Measurements from ENCODE around the gene ROR1.
A peak's percentile ranks its signal among the peaks of the same experiment; 100 is the strongest.

ROR1 gene

DNA sequence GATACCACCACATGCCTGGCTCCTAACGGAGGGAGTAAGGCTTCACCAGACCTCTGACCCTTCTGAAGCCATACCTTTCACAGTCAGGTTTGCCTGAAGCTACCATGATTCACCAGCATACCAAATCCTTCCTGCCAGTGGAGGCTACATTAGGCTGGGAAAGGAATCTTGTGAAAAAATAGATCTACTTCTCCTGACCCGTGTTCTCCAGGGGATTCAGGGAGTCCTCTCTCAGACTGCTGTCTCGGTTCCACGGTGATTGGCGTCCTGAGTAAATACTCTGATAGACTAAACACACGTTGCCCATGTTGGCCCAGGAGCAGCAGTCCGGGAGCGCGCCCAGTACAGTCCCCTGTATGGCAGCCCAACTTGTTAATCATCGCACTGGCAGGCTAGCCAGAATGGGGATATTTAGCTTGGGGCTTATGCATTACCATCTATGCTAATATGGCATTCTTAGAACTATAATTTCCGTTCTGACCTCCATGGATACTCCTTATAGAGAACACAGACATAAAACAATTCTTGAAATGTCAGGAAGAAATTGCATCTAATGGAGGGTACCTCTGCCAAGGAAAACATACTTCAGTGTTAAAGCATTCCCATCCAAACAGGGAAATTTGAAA is 173.2 kb downstream of the ROR1 start:
- no peak for DNase-seq

DNA sequence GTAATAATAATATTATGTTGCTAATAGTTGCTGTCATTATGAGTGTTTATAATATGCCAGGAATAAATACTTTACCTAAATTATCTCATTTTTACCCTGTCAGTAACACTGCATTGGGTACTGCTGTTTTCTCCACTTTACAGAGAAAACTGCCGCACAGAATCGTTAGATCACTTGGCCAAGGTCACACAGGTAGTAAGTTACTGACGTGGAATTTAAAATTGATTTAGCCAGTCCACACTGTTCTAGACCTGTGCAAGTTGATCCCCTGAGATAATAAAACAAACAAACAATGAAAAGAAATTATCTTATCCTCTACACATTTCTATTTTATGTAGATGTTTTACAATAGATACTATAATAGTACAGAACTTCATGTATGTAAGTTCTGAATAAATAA is 174.1 kb downstream of the ROR1 start:
- no peak for DNase-seq

DNA sequence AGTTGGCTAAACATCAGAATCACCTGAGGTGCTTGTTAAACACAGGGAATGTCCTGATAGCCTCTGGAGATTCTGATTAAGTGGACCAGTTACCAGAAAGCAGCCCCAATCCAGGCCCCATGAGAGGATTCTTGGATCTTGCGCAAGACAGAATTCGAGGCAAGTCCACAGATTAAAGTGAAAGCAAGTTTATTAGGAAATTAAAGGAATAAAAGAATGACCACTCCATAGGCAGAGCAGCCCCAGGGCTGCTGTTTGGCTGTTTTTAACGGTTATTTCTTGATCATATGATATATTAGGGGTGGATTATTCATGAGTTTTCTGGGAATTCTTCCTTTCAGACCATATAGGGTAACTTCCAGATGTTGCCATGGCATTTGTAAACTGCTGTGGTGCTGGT is 176.2 kb downstream of the ROR1 start:
- no peak for DNase-seq

DNA sequence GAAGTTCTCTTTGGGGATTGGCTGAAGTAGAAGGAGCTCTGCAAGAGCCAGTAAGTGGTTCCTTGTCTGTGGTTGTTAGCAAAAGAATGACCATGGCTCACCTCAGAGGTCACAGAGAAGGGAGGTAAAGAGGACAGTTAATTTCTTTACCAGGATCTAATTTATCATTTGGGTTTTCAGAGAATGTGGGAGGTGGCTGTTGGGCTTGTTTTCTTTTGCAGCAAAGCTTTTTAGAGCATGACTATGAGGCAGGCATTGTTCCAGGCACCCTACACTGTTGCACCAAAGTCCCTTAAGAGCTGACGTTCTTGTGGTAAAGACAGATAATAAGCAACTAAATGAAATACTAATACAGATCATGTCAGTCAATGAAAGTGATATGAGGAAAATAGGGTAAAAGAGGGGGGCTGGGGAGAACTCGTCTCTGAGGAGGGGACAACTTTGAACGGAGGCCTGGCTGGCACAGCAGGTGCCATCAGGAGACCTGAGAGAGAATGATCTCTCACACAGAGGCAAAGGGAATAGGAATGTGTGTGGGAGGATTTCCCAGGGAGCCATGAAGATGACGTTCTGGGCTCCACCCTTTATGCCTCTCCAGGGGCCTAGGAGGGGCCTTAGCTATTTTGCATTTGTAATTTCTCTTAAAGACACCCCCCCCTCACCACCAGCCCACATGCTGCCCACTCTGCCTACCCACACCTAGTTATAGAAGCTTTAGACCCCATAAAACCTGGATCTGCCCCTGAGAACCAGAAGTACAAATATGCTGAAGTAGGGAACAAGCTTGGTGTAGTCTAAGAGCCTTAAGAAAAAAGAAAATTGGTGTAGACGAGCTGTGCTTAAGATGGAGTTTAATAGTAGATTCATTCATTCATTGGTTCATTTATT is 177.5 kb downstream of the ROR1 start:
- DNase-seq: no peak

DNA sequence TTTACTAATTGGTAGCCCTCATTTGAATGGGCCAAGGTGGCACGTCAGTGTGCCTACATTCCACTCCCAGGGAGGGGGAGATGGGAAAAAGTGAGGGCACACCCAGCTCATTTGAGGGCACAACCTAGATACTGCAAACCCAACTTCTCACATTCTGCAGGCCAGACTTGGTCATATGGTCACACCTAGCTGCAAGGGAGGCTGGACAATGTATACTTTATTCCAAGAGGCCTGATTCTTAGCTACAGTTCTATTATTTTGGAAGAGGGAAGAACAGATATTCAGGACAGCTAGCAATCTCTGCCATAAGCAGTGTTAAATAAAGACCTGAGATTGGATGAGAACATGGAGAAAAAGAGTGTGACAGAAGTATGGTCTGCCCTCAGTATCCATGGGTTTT is 180.4 kb downstream of the ROR1 start:
- DNase-seq: no peak

DNA sequence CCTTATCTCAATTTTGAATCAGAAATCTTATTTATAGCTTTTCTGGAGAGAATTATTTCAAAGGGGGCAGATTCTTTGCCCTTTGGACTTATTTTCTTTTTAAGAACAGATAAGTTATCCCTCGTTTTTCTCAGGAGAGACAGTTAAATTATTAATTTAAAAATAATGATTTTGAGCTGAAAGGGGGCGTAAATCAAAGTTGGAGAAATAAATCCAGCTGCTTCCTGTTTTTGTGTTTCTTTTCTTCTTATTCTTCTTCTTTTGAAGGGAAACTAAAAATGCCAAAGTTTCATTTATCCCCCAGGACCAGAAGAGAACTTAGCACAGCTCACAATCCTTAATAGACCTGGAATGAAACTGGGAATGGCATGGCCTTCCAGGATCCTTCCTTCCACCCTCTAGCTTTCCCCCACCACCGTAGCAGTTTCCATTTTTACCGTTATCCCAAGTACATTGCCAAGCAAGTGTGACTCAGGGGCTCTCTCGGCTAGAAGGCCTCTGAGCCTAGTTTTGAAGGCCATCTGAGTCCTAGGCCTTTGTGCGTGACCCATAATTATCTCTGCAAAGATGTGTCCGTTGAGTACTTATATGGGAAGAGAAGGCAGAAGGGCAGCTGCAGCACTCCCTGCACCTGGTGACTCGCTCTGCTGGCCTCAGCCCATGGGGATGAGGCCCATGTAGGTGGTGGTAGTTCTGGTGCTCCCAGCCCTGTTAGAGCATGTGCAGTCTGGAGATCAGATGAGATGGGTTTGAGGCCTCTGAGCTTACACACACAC is 181.7 kb downstream of the ROR1 start:
- DNase-seq: no peak

DNA sequence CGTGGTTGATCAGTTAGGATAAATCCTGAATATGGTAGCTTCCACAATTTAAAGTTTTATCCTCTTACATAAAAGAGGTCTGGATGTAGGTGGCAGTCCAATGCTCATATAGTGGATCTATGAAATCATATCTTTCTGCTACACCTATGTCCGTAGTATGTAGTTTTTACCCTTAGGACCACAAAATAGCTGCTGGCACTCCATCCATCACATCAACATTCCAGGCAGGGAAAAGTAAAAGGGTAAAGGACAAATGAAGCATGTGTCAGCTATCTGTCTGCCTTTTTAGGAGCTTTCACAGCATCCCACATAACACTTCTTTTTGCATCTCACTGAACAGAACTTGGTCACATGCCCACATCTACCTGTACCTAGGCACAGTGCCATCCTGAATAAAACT is 184.7 kb downstream of the ROR1 start:
- no peak for DNase-seq

DNA sequence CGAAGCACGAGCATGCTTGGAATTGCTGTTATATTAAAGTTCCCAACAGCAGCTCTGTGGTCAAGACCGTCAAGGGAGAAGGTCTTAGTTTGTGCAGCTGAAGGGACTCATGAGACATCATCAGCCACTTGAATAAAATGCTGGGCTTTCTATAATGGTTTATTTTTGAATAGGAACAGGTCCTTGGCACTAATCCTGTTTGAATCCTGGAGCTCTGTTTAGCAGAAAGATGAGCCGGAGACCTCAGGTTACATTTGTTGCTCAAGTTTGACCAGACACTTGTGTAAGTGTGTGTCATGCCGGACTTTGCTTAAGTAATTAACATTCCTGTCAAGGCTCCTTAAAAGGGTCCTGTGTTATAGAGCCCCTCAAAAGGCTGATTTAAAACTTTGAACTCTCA is 186.5 kb downstream of the ROR1 start:
- no peak for DNase-seq

DNA sequence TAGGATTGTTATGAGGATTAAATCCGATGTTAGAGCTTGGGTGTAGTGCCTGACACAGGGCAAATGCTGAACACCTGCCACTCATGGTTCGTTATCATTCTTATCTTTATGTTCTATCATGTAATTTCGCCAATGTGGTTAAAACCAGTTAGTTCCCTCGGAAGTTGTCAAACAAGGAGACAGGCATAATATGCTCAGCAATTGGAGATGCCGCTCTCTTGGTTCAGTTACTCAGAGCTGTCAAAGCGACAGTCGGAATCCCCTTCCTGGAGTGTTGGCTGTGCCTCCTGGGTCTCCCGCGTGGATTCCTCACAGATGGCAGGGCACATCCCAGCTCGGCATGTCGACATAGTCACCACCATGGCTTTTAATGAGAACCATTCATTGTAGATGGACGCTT is 192.2 kb downstream of the ROR1 start:
- DNase-seq: no peak

DNA sequence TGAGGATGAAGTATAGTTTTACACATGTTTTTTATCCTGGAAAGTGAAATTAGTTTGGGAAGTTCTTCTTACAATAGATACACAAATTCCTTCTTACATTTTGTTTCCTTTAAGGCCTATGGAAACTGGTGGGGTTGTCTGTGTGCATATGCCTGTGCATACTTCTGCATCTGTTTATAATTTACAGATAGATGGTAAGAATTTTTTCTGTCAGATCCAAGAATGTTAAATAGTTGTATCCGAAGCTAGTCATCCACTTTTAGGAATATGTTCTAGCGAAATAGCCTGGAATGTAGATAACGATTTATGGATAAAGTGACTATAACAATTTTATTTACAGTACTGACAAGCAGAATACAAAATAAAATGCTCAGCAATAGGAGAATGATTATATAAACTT is 194.1 kb downstream of the ROR1 start:
- DNase-seq: no peak

DNA sequence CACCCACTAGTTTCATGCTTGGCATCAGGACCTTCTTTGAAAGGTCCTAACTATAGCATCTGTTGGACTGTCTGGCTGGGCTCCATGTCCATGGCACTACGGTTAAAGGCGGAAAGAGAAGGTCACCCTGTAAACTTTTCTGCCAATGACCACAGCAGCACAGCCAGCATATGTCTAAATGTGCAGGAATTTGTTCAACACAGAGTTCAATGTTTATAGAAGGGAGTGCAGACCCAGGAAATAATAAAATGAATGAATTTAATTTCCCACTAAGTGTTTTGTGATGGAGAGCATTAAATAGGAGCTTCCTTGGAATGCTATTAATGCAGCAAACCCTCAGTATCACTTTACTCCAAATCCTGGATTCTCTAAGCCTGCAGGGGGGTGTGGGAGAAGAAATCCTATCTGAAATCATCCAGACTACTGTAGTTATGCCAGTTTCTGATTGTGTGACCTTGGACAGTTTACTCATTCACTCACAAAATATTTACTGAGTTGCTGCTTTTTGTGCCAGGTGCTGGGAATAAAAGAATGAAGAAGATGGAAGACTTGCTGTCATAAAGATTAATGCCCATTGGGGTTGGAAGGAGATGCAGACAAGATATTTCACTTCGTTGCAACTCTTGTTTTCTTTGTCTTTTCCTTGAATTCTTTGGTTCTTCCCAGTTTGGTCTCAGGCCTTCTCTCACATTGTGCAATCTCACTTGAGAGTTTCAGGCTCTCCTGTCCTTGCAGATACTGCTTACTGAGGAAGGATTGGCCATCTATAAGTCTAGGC is 195.0 kb downstream of the ROR1 start:
- no peak for DNase-seq

DNA sequence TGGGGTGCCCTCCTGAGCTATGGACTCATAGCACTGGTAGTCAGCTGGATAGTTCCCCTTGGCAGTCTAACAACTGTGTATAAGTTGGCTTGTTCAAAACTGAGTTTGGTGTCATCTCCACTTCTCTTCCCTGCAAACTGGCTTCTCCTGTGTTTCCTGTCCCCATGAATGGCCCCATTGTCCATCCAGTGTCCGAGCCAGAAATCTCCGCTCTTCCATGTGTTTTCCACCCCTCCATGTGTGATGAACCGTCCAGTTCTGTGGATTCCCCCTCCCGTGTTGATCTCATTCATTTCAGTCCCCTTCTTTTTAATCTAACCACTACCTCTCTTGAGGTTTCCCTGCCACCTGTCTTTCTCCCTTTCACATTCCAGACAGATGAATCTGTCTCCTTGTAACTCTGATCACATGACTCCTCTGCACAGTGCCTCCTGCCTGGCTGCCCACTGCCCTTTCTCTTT is 195.7 kb downstream of the ROR1 start:
- no peak for DNase-seq

DNA sequence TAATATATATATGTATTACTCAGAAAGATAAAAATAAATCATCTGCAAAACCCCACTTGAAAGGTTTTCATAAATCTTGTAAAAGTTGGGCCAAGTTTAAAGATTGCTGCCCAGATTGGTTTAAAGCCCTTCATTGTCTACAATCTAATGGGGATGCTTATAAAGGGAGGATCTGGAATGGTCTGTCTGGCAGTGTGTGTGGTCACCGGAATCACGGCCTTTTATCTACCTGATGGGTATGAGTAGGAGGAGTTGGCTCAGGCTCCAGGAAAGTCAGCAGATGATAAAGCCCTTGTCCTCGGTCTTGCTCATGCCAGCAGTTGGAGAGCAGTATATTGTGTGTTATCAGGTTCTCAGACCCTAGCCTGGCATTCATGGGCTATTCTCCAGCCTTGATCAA is 197.7 kb downstream of the ROR1 start:
- no peak for DNase-seq

DNA sequence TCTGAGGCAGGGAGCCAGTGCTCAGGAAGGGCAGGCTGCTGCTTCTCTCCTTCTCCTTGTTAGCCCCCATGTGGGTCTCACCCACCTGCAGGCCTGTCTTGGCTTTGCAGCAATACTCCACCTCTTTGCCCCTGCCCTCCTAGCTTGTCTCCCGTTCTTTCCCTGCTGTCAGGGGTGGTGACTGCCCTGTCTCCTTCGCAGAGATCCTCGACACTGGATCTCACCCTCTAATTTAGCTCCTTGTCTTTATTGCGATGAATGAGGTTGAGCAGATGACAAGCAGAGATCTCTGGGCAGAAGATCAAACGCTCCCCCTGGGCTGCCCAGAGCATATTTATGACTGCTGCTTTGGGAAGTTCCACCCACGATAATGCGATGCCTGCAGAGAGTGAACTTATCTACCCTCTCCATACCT is 199.2 kb downstream of the ROR1 start:
- no peak for DNase-seq

DNA sequence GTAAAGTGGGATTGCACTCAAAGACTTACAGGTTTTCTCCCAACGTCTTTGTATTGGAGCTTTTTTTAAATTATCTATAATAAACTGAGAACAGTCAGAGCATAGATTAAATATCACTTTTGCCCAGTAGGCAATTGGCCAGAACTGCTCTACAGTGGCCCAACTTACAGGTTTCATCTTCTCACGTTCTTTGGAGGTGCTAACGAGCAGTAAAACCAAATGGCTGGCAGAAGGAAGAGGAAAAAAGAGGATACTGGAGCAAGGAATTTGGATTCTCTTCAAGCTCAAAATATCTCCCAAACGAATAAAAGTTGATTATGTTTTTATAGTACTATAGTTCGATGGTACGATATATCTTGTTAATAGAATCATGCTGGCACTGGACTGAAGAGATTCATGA is 201.1 kb downstream of the ROR1 start:
- DNase-seq: no peak

DNA sequence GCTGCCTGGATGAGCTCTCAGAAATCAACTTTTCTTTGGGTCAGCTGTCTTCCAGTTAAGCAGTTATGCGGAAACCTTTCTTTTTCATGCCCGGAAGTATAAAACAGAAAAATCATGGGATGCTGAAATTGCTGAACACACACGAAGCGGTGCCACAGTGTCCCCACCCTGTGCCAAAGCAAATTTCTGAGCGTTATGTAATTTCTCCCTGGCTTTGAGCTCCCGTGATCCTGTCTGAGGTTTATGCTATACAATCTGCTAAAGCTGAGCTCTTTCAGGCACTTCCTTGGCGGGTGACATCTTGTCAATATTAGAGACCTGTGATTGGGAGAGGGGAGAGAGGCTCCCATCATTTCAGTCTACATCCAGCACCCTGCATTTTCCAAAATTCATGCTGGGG is 201.7 kb downstream of the ROR1 start:
- DNase-seq: no peak

DNA sequence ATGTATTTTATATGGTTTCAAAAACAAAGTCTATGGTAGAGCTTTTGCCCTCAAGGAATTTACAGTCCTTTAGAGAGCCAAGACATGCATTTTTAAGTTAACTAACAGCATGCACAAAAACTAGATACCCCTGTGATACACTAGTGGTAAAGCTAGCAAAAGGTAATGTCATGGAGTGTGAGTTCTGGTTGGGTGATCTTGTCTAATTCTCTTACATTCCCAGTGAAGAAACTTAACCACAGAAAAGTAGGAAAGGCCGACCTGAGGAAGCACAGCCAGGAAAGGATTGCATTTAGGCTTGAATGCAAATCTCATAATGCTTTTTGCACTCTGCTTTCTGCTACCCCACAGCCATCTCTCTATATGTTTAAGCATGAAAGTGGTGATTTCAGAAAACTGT is 202.2 kb downstream of the ROR1 start:
- no peak for DNase-seq

DNA sequence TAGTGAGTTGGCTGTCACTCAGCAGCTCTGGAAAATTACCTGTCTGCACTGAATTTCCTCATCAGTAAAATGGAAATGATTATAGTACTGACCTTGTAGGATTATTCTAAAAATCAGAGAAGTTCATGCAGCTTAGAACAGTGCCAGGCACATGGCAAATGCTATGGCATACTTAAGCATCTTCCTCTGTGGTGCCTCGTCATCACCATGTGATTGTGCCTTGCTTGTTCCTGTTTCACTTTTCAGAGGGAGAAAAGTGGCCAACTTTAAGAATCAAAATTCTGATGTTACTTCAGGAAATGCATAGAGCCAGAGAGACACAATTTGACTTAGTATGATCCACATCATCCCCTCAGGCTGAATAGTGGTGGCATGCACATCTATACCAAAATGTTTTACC is 203.6 kb downstream of the ROR1 start:
- no peak for DNase-seq

DNA sequence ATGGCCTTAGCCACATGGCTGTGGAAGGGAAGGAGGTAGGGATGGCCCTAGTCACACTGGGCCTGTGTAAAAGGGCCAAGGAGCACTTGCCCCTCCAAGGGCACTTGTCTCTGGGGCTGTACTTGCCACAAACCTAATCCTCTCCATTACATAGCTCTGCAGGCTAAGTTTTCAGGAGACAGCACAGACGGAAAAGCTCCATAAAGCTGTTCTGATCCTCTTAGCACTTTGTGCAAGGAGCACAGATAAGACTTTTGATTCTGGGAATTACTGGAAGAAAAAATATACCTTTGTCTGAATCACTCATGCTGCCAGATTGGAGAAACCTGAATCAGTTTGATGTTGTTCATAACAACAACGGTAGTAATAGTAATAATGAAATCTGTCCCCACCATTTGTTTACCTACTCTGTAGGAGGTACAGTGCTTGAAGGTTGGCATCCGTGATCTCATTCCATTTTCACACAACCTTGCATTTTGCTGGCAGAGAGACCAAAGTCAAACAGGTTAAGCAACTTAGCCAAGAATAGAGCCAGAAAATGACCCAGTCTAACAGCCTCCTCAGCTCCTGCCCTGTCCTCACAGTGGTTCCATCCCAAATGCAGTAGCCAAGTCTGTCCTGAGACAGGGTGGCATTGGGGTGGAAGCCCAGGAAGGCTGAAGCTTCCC is 207.1 kb downstream of the ROR1 start:
- DNase-seq: peak; percentile 70

DNA sequence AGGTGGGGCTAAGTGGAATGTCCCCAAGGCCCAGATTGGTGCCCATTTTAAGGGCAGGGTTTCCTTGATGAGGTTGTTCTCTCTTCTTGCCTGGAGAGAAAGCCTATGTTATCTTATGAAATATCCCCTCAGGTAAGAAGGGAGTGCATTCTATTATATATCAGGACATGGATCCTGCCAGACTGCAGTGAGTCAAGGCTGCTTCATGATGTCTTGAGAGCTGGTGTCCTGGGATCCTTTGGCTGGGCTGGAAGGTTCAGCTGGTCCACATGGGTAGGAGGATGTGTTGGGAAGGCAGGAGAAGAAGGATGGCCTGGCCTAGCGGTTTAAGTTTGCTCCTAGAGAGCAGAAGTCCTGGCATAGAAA is 207.6 kb downstream of the ROR1 start:
- DNase-seq: no peak

DNA sequence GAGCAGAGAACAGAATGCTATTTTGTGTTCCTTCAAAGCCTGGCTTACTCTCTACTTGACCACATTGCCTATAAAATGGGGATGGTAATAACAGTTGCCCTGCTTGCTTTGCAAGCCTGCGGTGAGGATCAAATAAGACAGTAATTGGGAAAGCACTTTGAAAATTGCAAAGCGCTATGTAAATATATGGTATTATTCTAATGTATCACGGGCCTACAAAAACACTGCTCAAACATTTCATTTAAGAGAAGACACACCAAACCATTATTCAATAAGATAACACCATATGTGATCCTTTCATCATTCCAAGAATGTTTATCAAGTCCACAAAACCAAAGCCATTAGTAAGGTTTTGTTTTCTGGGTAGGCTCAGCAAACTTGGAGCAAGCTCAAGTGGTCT is 208.4 kb downstream of the ROR1 start:
- no peak for DNase-seq
